Loucy (cell line): ENCODE results near the gene CCDC51.

Source experiments
- EZH2phosphoT487 ChIP-seq: fragments of 200-600 bp; IDR thresholded peaks from 2 replicates; pipeline ENCODE4 v1.6.1; 2018; ENCODE audit warnings: antibody characterized with exemption, mild to moderate bottlenecking, moderate library complexity, borderline replicate concordance
- TF ChIP-seq, protein P1 (sequence below): fragments of 200-600 bp; sonication (generic); conservative IDR thresholded peaks from 2 replicates; pipeline ENCODE4 v1.5.1; 2014; ENCODE audit warnings: mild to moderate bottlenecking, antibody characterized with exemption, low read length

GRCh38 chr3:48422681-48423080 is 17.2 kb downstream of the CCDC51 start:
- TF ChIP-seq, protein P1, sequence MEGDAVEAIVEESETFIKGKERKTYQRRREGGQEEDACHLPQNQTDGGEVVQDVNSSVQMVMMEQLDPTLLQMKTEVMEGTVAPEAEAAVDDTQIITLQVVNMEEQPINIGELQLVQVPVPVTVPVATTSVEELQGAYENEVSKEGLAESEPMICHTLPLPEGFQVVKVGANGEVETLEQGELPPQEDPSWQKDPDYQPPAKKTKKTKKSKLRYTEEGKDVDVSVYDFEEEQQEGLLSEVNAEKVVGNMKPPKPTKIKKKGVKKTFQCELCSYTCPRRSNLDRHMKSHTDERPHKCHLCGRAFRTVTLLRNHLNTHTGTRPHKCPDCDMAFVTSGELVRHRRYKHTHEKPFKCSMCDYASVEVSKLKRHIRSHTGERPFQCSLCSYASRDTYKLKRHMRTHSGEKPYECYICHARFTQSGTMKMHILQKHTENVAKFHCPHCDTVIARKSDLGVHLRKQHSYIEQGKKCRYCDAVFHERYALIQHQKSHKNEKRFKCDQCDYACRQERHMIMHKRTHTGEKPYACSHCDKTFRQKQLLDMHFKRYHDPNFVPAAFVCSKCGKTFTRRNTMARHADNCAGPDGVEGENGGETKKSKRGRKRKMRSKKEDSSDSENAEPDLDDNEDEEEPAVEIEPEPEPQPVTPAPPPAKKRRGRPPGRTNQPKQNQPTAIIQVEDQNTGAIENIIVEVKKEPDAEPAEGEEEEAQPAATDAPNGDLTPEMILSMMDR: no peak
- no peak for TF ChIP-seq EZH2phosphoT487
